ENCODE results near the gene BCL2. TPM values are rescaled to one million over a fixed set of nuclear protein-coding genes. Genes with fewer than 3 reads are reported as not detected.
A peak's percentile ranks its signal among the peaks of the same experiment; 100 is the strongest.

BCL2 gene
- total RNA-seq, 1 donor from 2014 or later = 7.7 TPM

DNA sequence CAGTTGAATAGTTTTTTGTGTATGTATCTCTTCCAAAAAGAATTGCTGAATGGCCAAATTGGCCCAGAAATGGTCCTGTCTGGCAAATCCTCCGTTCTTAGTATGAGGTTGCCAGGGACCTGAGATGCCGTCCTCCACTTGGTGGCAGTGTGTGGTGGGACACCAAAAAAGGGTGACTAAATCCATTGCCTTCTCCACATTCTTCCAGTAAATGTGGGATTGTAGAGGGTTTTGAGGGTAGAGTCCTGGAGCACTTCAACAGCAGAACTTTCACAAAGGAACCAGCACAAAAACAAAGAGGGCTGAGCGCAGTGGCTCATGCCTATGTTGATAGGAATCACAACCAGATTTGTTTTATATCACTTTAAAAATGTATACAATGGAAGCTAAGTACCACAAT is 199.9 kb downstream of the BCL2 start:
- DNase-seq (no peak), ATAC-seq (peak; percentile 70)
- intact Hi-C loops (cut with micrococcal nuclease) = no loop called here

GRCh38 chr18:63113899-63114565 is 205.5 kb downstream of the BCL2 start:
- intact Hi-C loops (cut with micrococcal nuclease) = no loop called here
- DNase-seq (no peak), ATAC-seq (no peak)

DNA sequence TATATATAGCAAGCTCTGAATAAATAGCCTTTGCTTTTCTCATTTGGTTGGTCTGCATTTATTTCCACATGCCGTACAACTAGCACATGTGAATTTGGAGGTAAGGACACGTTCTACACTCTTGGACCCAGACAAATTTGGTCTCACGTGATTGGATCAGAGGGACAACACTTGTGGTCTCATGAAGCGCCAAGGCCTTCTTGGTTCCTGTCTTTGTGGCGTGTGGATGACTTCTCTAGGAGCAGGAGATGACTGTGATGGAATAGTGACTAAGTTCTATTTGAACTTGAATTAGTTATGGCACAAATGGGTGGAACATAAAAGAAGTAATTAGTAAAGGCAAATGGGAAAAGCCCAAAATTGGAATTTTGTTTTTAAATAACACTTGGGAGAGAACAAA is 206.9 kb downstream of the BCL2 start:
- no peak for DNase-seq
- intact Hi-C loops (cut with micrococcal nuclease) = no loop called here
- no peak for ATAC-seq

- DNase-seq (peak; percentile 66), ATAC-seq (peak; percentile 94)
- intact Hi-C loops (cut with micrococcal nuclease) = no loop called here
These were observed 207.7 kb downstream of the BCL2 start for GRCh38 chr18:63111671-63112402.

DNA sequence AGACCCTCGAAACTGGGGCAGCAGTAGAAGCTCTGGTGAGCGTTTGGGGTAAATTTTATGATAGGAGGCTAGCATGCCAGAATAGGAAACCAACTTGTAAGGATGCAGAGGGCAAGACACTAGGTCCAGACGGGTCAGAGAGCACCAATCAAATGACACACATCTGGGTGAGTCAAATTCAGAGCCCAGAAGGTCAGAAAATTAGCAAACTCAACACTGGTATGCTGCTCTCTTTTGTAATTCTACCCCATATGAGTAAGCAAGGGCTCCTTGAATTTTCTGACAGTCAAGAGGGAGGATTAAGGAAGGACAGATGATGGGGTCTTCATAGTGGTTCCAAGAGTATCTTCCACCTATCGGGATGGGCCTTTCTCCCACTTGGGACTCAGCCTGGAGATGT is 209.8 kb downstream of the BCL2 start:
- ATAC-seq (no peak), DNase-seq (no peak)
- intact Hi-C loops (cut with micrococcal nuclease) = no loop called here

DNA sequence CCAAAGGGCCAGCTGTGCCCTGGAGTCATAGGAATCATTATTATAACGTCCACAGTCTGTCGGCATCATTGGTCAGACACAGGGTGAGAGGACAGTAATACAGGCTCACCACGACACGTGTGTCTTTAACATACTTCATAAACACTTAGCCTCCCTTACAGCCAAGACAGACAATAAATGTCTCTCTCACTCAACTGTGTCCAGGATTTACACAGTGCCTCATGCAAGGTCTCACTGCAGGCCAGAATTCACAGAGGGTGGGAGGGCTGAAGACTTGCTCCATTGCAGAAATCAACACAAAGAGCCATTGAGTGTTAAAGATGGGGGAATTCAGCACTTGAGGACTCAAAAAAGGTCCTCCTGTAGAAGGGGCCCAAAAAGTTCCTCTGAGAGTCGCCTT is 210.5 kb downstream of the BCL2 start:
- intact Hi-C loops (cut with micrococcal nuclease) = no loop called here
- ATAC-seq (no peak), DNase-seq (no peak)

- DNase-seq (no peak), ATAC-seq (no peak)
- intact Hi-C loops (cut with micrococcal nuclease) = no loop called here
These were observed 211.6 kb downstream of the BCL2 start for GRCh38 chr18:63107931-63108330.

GRCh38 chr18:63107171-63107845 is 212.3 kb downstream of the BCL2 start:
- intact Hi-C loops (cut with micrococcal nuclease) = no loop called here
- ATAC-seq (no peak), DNase-seq (no peak)

GRCh38 chr18:63106727-63107126 is 212.8 kb downstream of the BCL2 start:
- no peak for DNase-seq
- intact Hi-C loops (cut with micrococcal nuclease) = no loop called here
- no peak for ATAC-seq

DNA sequence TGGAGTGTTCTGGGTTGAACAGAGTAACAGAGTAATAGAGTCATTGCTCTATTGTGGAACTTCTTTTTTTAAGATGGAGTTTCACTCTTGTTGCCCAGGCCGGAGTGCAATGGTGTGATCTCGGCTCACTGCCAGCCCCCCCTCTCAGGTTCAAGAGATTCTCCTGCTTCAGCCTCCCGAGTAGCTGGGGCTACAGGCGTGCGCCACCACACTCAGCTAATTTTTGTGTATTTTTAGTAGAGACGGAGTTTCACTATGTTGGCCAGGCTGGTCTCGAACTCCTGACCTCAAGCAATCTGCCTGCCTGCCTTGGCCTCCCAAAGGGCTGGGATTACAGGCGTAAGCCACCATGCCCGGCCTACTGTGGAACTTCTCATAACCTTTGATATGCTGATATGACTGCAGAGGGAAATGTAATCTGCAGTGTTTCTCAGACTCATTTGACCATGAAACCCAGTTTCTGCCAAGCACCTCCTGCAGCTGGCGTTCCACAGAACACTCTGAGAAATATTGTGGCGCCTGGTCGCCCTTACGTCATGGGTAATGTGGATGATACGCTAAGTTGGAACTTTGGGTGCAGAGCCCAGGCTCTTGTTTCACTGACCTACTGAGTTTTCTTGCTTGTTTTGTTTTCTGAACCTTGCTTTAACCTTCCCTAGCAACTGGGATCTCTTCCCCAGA is 213.8 kb downstream of the BCL2 start:
- intact Hi-C loops (cut with micrococcal nuclease) = no loop called here
- no peak for ATAC-seq
- DNase-seq = no peak

- intact Hi-C loops (cut with micrococcal nuclease) = no loop called here
These were observed 214.7 kb downstream of the BCL2 start for GRCh38 chr18:63104868-63105267.

GRCh38 chr18:63102941-63103744 is 216.4 kb downstream of the BCL2 start:
- intact Hi-C loops (cut with micrococcal nuclease) = no loop called here
- DNase-seq (no peak), ATAC-seq (no peak)

More at GRCh38 chr18:63104868-63105267, 214.7 kb downstream of the BCL2 start:
- ATAC-seq = no peak
- no peak for DNase-seq

DNA sequence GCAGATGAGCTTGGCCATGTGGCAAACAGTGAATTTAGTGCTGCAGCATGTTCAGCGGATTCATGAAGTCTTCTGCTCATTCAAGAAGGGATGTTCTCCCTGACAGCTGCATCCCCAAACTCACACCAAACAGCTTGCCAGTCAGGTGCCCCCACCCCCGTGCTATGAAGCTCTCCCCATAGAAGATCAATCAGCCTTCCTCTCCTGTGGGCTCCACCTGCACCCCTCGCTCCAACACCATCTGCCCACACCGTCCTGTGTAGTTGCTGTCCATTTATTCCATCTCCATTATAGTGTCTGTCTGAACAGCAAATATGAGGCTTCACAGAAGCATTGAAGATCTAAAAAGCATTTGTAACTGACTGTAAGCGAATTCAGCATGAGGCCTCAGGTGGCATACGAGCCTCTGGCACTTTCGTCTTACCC is 218.9 kb downstream of the BCL2 start:
- no peak for ATAC-seq
- intact Hi-C loops (cut with micrococcal nuclease) = no loop called here
- no peak for DNase-seq

GRCh38 chr18:63099848-63100629 is 219.5 kb downstream of the BCL2 start:
- DNase-seq = peak; percentile 80
- ATAC-seq = peak; percentile 99
- intact Hi-C loops (cut with micrococcal nuclease) = no loop called here

DNA sequence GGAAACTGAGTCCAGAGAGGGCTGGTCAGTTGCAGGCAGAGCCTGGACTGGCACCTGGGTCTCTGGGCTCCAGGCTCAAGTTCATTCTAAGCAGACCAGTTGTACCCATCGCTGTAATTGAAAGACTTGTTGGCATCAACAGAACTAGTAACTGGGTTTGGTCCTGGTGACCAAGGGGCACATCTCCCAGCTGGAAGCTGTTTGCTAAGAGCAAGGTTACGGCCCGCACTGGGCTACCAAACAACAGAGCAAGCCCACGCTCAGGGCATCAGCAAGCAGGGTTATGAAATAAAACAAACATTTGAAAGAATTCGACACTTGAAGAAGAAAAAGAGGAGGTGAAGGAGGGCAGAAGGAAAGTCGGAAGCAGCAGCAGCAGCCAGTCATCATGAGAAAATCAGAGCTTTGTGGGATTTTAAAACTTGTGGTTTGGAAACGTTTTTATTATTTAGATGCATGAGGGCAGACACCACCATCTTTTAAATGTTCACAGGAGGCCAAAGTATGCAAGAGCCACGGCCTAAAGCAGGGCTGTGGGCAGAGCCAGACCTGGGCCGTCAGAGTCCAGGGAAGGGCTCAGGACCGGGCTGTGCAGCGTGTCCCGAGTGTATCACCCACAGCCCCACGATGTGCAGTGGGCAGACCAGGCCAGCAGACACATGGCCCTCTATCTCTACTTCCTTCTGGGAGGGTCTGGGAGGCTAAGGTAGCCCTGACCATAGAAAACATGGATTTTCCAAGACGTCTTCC is 220.3 kb downstream of the BCL2 start:
- peak; percentile 9 for ATAC-seq
- DNase-seq = no peak
- intact Hi-C loops (cut with micrococcal nuclease) = no loop called here

DNA sequence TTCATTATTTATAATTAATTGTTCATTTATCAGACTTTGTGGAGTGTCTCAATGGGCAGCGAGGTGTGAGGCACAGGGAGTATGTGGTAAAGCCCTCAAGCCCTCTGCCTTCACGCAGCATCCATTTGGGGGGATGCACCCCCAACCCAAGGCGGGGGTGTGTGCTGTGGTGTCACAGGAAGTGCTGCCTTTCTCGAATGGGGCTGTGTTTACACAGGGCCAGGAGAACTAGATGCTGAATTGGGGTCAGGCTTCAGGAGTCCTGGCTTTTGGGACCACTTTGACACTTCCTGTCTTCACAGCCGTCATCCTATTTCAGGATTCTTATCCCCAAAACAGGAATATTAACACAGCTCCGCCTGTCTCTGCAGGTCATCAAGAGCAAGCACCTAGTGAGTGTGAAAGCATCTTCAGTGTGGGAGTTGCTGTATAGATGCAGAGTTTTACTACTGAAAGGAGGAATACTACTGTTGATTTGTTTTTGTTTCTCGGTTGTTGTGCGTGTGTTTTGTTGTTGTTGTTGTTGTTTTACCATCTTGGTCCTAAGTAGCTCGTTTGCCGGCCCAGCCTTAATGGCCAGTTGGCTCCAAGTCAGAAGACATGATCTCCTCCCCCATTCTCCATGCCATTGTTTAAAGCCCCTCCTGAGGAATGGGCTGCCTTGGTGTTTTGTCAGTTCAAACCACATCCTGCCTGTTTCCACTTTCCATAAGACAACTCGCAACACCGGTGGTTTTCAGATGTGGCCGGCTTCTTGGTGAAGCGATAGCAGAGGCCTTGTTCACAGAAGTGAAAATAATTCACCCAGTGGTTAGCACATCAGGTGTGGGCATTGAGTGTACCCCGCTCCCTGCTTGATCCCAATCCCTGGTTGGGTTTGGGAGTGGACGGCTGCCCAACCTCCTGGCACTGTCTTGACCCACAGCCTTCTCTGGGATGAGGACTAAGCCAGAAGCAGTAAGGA is 221.3 kb downstream of the BCL2 start:
- intact Hi-C loops (cut with micrococcal nuclease) = no loop called here

GRCh38 chr18:63097178-63097577 is 222.4 kb downstream of the BCL2 start:
- DNase-seq (no peak), ATAC-seq (no peak)
- intact Hi-C loops (cut with micrococcal nuclease) = no loop called here

More for the DNA sequence above, 221.3 kb downstream of the BCL2 start:
- DNase-seq = no peak
- ATAC-seq = no peak
